Purkinje cell (primary cell): ENCODE data around the gene SI. TPM values are rescaled to one million over a fixed set of nuclear protein-coding genes. Genes with fewer than 3 reads are reported as not detected.

Source experiments
- polyA plus RNA-seq: library from polyadenylated mRNA; unstranded; fragments of >200 nt; fragmentation: Nextera tagmentation; gene quantifications from 2 replicates; pipeline ENCODE4 v1.2.1, GENCODE V29; 2014

SI gene
- polyA plus RNA-seq = not detected in 2 replicates

DNA sequence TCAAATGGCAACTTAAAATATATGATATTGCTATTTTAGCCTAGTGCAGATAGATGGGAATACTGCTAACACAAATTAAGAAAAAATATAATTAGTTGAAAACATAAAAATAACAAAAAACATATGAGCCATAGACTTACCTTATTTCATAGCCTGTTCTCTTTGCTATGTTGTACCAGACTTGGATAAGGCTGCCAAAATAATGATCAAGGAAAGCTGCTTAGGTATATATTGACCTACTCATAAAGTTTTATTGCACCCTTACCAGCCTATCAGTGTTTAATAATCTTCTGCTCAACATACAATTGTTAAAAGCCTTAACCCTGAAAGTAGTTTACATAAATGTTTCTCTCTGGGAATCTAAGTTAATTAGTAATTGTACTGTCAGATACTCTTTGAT is at the start of gene SI:
TSS of gene SI (minus strand) at position 204 of the 400 bp plus-strand sequence. CDS start 2,484 bp downstream, outside the sequence.

Other genes starting within 250 kb of the SI start
- gene SLITRK3, start 117.9 kb upstream of the SI start, polyA plus RNA-seq = 2.3 and 5.0 TPM in 2 replicates